ENCODE measurements around the gene LHX6.

Gene LHX6

DNA sequence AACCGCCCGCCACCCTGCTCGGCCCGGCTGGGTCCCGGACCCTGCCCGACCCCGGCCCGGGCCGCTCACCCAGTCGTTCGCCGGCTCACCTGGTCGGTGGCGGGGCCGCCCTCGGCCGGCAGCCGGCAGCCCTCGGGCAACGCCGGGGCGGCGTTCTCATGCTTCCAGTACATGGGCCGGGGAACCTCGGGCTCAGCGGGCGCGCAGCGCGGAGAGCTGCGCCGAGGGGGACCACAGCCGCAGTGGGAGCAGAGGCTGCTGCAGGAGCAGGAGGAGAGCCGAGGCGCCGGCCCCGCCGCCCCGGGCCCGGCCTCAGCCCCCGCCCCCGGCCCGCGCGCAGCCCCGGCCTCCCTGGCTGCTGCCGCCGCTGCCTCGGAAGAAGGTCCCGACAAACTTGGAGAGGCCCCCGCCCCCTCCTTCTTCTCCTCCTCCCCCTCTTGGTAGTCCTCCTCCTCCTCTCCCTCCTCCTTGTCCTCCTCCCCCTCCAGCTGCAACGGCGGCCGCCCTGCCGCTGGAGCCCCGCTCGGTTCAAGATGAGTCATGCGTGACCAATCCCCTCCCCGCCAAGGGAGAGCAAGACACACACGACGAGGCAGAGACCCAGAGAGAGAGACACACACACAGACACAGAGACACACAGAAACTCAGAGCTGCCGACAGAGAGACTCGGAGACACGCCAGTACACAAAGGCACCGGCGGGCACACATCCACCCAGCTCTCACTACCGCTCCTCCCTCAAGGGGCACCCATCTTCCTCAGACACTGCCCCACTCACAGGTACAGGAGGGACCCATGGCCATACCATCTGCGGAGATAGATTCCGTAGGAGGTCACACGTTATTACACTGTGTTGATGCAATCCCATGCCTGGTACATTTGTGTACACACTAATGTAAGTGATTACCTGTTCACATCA lies at the start of gene LHX6:
LHX6 (minus strand) TSS at position 390 of the 917 bp plus-strand sequence; CDS start at position 173, 217 bp downstream.
- no peak for FAIRE-seq

DNA sequence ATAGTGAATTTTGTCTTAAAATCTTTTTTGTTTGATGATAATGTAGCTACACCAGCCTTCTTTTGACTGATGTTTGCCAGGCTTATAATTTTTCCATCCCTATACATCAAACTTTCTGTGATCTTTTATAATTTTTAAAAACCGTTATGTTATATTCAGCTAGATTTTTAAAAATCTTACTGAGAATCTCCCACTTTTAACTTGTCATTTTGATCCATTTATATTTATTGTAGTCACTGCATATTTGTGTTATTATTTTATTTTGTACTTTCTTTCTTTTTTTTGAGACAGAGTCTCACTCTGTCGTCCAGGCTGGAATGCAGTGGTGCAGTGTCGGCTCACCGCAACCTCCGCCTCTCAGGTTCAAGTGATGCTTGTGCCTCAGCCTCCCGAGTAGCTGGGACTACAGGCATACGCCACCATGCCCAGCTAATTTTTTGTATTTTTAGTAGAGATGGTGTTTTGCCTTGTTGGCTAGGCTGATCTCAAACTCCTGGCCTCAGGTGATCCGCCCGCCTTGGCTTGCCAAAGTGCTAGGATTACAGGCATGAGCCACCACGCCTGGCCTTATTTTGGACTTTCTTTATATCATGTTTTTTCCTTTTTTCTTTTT lies 48.6 kb upstream of the LHX6 start:
- FAIRE-seq: no peak

DNA sequence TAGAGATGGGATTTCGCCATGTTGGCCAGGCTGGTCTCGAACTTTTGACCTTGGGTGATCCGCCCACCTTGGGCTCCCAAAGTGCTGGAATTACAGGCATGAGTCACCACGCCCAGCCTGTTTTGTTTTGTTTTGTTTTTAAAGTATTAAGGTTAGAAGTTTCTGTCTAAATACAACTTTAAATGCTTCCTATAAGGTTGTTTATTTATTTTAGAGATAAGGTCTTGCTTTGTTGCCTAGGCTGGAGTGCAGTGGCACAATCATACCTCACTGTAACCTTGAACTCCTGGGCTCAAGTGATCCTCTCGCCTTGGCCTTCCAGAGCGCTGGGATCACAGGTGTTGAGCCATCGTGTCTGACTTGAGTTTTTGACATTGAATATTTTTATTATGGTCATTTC lies 47.3 kb upstream of the LHX6 start:
- no peak for FAIRE-seq

DNA sequence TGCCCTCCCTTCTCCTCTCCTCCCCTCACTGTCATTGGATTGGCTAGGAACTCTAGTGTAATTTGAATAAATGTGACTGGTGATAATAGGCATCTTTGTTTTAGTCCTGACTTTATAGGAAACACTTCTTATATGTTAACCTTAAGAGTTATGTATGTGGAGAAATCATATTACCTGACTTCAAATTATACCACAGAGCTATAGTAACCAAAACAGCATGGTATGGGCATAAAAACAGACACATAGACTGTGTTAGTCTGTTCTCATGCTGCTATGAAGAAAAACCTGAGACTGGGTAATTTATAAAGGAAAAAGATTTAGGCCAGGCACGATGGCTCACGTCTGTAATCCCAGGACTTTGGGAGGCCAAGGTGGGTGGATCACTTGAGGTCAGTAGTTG lies 45.3 kb upstream of the LHX6 start:
- no peak for FAIRE-seq

DNA sequence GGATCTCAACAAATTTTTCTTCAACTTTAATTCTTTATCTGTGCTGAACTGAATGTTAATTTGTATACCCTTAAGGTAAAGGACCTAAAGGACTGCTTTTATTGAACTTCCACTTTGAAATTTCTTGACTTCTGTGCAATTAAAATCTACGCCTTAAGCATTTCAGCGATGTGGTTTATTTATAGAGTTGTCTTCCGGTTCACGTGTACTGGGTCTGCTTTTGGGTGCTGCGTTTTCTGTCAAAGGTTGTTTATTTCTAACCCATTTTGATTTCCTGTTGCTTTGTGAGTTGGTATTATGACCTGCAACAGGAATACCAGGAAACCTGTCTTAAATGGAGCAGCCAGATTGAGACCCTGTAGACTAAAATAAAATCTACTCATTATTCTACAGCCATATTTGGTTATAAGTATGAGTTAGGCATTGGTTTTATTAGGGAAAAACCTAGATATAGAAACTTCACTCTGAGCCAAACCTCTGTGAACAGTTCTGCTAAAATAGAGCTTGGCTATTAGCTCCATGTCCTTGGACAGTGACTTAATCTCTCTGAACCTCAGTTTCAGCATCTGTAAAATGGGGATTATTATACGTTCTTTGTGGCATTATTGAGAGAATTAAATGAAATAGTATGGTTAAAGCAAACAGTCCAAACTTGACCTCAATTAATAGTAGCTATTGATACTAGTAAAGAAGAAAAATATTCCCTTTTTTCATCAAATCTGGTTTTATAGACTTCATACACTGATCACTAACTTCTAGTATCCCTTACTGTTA lies 39.5 kb upstream of the LHX6 start:
- FAIRE-seq: no peak

DNA sequence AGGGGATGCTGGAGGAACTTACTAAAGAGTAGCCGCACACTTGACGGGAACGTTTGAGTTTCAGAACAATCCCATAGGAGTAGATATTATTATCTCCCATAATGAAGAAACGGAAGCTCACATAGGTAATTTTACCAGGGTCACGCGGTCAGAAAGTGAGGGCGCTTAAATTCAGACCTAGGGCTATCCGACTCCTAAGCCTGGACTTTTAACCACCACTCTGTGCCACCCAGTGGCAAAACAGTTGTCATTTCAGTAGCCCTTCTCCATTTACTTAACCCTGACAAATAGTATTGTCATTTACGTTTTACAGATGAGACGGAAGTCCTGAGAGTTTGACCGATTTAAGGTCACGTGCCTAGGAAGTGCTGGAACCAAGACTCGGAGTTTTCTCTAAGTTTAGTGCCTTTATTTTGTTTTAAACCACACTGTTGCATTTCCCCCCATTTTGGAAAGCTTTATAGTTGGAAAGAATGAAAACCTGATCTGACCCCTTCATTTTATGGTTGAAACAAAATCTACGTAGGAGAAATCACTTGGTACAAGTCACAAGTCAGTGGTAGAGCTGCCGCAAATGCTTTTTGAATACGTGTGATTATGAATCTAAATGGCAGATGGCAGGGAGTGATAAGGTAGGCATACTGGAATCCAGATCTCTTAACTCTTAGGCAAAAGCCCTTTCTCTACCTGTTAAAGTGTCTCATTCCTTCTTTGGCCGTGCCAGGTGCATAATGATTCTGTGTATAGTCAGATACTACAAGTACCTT lies 36.6 kb upstream of the LHX6 start:
- no peak for FAIRE-seq

DNA sequence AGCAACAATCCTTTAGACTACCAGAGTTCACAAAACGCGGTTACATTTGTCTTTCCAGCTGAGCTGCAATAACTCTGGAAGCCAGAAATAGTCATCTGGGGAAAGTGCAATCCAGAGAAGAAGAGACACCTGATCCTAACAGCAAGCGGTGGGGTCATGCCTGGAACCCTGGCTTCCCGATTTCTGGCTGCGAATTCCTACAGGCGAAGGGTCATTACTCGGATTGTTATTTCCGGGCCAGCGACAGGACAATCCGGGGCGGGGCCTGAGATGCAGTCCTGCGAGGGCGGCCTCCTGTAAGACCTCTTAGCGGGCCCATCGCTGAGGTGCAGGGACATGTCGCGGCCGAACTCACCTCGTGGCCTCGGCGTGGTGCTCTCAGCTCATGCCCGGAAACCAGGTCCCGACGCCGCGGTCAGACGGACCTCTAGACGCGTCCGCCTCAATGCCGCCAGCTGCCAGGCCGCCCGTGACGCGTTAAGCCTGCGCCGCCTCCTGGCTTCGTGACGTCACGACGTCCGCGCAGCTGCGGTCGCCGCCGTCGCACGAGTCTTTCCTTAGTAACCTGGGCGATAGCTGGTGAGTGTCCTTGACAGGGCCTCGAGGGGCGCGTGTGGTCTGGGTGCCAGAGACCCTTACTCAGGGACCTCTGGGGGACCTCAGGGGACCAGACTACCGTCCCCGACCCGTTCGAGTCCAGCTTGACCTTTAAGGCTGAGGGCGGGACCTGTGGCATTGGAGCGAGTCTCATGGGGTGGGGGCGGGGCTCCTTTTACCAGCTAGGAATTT lies 35.8 kb upstream of the LHX6 start, which contains the start of the genes MRRF and RBM18:
MRRF (plus strand) TSS at position 523 of the 789 bp plus-strand sequence. CDS start 6,010 bp downstream, outside the sequence.
RBM18 (minus strand) TSS at position 481 of the 789 bp plus-strand sequence. CDS start 3,348 bp downstream, outside the sequence.
- no peak for FAIRE-seq

DNA sequence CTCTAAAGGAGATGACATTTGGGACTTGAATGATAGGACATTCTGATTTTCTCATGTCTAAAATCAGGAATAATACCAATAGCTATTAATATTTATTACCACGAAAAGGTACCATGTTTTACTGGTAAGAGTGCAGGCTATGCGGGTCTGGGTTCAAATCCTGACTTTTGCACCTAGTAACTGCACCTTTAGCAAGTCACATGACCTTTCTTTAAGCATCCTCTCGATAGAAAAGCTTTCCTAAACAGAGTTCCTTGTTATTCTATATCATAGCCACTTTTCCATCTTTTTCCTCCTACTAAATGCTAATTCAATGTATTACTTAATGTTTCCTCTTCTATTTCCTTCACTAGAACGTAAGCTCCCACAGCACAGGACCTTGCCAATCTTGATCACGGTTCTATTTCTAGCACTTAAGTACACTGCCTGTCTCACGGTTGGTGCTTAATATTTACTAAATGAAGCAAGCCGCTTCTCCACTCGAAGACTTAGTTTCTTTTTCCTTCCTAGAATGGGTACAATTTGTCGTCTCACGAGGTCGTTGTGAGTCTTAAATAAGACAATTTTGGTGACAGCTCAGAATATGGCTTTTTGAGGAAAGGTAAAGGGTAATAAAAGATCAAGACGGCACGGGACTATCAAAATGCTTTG lies 35.1 kb upstream of the LHX6 start:
- FAIRE-seq: no peak

DNA sequence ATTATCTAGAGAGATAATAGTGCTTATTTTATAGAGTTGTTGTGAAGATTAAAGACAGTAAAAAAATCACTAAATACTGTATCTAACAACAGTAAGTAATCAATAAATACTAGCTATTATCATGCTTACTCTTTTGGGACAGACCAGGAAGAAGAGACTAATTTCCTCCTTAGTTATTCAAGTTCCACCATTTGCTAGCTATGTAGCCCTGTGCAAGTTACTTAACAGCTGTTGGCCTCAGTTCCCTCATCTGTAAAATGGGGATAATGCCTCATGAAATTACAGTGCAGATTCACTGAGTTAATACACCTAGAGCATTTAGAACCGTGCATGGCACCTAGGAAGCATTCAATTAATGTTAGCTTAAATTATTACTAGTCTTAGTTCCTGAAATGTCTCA lies 33.3 kb upstream of the LHX6 start:
- no peak for FAIRE-seq

DNA sequence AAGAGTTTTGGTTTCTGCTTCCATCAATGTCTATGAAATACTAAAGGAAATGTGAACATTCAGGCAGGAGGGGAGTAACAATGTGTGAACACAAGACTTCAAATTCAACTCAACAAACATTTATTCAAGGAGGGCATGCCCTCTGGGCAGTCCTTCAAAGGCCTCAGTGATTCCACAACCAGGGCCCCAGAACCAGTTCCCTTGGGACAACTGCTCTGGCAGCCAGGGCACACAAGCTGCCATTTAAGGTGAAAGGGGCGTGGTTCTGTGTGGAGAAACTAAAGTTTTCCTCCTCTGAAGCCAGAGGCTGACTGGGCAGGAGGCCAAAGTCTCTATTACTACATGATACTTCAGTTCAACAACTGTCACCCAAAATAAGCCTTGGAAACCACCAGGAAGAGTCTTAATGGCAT lies 32.7 kb upstream of the LHX6 start:
- FAIRE-seq: no peak

DNA sequence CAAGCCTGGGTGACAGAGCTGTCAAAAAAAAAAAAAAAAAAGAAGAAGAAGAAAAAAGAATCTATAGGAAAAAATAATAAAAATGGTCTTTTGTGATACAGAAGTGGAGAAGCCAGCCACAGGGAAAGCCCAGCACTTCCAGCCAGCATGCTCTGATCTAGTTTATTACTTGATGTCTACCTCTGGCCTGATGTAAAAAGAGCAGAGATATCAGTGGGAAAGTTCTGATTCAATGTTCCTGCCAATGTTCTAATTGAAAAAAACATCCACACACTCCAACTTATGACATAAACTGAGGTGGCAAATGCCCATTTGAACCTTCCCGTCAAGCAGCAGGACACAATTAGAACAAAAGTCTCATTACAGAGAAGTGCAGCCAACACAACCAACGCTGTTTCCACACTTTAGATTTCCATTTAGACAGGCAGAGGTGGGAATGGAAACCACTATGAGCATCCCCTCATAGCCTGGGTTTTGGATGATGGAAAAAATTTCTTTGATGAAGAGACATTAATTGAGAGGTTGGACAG lies 30.2 kb upstream of the LHX6 start:
- FAIRE-seq: no peak

DNA sequence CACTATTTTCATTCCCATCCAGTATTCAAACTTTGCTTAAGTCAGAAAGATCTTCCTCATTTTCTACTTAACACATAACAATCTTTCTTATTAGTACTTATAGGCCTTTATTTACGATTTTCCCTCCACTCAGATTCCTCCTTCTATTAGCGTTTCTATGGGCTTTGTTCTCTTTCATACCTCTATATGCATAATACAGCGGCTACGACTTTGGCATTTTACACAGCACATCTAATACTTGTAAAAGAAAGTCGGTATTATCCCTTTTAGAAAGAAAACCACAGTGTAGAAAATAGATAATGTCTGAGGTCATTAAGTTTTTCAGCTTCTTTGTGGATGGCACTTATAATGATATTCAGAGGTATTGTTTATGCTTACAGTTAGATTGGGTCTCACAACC lies 27.4 kb upstream of the LHX6 start:
- no peak for FAIRE-seq

DNA sequence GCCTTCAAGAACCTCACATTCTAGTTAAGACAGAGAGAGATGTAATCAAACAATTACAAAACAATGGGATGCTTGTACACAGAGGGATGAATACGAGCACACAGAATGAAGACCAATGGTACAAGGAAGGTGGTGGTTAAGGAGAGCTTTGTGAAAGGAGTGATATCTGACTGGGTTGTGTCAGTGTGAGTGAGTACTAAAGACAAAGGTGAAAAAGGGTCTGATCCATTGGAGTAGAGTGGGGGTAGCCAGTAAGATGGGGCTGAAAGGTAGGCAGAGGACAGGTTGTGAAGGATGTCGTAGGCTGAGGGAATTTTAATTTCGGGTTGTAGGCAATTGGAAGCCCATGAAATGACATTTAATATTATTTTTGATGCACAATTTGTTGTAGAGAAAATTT lies 26.0 kb upstream of the LHX6 start:
- FAIRE-seq: no peak

DNA sequence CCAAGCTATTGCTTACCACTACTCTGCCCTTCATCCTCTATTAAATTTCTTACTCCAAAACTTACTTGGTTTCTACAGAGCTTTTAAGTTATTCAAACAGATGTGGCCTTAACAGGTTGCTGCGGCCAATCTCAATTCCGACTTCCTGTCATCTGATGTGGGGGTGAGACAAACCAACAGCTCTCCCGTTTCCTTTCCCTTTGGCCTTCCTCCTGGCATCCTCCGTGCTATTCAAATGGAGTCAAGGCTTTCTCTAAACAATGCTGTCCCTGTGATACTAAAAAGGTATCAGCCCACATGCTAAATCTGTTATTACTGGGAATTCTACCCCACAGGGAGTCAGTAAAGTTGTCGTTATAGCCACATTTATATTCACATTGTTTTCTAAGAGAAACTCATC lies 24.0 kb upstream of the LHX6 start:
- FAIRE-seq: no peak

DNA sequence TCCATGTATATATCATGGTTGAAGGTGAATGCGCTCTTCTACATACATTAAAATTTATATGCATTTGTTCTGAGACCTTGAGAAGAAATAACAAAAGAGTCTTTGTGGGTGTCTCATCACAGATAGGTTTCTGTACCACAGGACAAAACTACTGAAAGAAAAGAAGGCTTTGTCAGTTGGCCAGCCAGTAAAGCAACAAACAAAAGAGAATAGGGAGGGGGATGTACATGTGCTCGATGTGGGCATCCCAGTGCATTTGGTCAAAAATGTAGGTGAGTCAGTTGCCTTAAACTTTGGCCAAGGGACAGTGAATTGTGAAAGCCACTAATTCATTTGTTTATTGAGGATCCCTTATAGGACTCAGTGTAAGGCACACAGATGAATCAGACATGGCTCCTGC lies 22.6 kb upstream of the LHX6 start:
- FAIRE-seq: no peak

DNA sequence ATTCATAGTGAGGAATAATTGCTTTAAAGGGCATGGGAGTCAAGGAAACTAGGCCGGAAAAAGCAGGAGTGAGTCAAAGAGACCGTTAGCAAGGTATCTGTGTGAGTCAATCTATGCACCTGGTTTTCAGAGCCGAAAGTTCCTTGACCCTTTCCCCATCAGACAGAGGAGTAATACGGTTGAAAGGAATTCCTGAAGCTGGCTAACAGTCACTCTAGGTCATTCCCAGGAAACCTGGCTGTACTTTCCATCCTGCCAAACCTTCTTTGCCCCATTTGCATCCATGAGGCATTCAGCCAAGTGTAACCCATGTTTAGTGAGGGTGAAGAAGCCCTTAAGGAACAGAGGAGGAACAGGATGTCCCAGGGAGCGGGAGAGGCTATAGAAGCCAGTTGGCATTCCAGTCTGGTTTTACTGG lies 19.7 kb upstream of the LHX6 start:
- FAIRE-seq: no peak

DNA sequence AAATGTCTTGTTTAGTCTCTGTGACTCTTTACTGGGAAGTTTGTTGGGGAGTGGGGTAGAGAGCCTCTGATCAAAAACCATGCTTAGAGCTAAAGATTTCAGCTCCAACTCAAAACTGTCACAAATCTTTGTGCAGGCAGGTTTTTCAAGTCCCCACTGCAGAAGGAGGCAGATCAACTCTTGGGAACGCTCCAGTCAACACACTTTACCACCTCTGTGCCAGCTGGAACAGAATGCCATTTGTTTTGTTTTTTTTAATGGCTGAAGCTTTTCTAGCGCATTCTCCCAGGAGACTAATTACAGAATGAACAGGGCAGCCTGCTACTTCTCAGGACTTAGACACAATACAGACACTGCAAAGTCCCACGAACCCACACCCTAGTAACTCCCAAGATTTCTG lies 17.9 kb upstream of the LHX6 start:
- no peak for FAIRE-seq

DNA sequence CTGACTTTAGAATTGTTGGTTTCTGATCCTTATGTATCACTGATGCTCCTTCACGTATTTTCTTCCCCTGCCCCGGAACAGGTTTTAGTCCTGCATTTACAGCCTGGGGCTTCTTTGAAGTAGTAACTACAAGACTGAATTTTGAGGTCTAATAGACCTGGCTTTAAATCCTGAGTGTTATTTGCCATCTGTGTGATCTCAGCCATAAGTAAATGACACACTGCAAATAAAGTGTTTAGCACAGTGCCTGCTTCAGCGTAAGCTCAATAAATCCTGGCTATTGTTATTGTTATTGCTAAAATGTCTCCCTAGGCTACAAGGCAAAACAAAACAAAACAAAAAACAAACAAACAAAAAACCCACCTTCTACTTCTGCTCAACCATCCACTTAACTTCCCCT lies 15.6 kb upstream of the LHX6 start:
- no peak for FAIRE-seq

DNA sequence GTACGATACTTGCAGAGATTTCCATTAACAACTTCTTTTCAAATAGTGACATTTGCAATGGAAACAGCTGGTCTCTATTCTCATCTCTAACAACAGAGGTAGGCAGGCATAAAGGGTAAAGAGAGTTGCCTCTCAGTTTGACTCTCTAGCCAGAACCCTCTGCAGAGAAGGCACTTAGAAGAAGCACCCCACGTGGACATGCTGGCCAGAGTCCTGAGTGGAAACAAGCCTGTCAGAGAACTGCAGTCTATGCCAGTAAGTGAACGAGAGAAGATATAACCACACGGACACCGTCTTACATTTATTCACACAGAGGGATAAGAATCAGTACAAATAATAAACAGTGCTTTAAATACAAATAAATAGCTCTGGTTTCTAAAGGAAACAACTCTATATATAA lies 11.0 kb upstream of the LHX6 start:
- FAIRE-seq: no peak

DNA sequence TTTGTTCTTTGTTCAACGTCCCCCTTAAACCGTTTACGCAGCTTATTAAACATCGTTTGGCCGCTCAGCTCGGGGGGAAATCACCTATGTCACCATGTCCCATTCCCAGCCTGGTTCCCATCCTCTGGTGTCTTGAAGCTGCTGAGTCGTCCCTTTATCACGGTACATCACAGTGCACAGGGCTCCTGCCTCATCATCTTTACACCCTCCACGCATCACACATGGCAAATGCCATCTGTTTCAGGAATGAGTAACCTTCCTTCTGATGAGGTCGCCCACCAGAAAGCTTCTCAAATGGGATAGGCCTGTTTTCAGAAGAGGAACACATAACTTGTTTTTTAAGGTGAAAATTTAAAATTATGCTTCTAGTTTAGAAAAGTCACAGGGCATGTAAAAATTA lies 7.9 kb upstream of the LHX6 start:
- no peak for FAIRE-seq

Measured in islet of Langerhans (tissue), 1 donor.